Endothelial cell of umbilical vein (primary cell): ENCODE results near the gene EML1. TPM values are rescaled to one million over a fixed set of nuclear protein-coding genes. Genes with fewer than 3 reads are reported as not detected.

Experiments used
- BruUV-seq: library from RNA; stranded (reverse); fragments of 400-500 nt; replicated peaks from 2 replicates; lab custom pipeline; 2021; lab: Mats Ljungman, UMichigan
- CTCF ChIA-PET: fragments of 300-600, 350-600 bp; sonication (Branson Sonifier 250); formaldehyde crosslinking; loops from one replicate; lab custom pipeline; 2021; ENCODE audit warnings: antibody characterized with exemption, inconsistent platforms; lab: Charles Lee
- POLR2A ChIA-PET: fragments of 300-600, 350-600 bp; sonication (Branson Sonifier 250); formaldehyde crosslinking; loops from one replicate; lab custom pipeline; 2021; ENCODE audit warnings: antibody characterized with exemption, inconsistent platforms; lab: Charles Lee
- DNase-seq: peaks from one replicate; pipeline ENCODE4 v3.0.0-alpha.2; 2011; ENCODE audit warnings: low read depth, low spot score
- FAIRE-seq: peaks from 2 replicates; lab custom pipeline; 2011; peaks lifted over from hg19 to GRCh38; lab: Jason Lieb, UNC
- H2AFZ ChIP-seq: 2 replicates; pipeline ENCODE4 v1.6.0; 2012; ENCODE audit warnings: low read depth, low read length, control low read depth, inconsistent platforms
- H3K27ac ChIP-seq: 2 replicates; pipeline ENCODE4 v1.5.1; 2011; ENCODE audit warnings: low read depth, mild to moderate bottlenecking, control low read depth, low read length, moderate library complexity; ENCODE audit not compliant: insufficient read depth
- H3K27me3 ChIP-seq, 2 experiments: 2 replicates each; pipeline versions ENCODE4 v1.6.0 to v1.6.1; 2011; ENCODE audit warnings: low read length in 2 of 2, mixed read lengths in 1 of 2; ENCODE audit not compliant: control insufficient read depth in 2 of 2, insufficient read depth in 2 of 2
- H3K36me3 ChIP-seq, 2 experiments: 2 replicates in 1 of 2; 3 replicates in 1 of 2; pipeline ENCODE4 v1.5.1; 2011; ENCODE audit warnings: low read length in 2 of 2, mild to moderate bottlenecking in 1 of 2, moderate library complexity in 1 of 2; ENCODE audit not compliant: control insufficient read depth in 2 of 2, insufficient read depth in 2 of 2; ENCODE audit errors: extremely low read depth in 1 of 2
- H3K4me1 ChIP-seq: 3 replicates; pipeline ENCODE4 v1.5.1; 2011; ENCODE audit warnings: mild to moderate bottlenecking, low read length; ENCODE audit not compliant: control insufficient read depth, insufficient read depth; ENCODE audit errors: extremely low read depth
- H3K4me2 ChIP-seq: 2 replicates; pipeline ENCODE4 v1.6.1; 2011; ENCODE audit warnings: low read length, control low read depth, mixed read lengths; ENCODE audit not compliant: insufficient read depth
- H3K4me3 ChIP-seq, 3 experiments: fragments of 200-600 bp in 1 of 3; sonication (generic), shearing (Covaris generic) in 1 of 3; replicated peaks in 1 of 3; 2 replicates each; pipeline ENCODE4 v1.5.1; 2011 to 2016; ENCODE audit warnings: control low read depth in 3 of 3, low read length in 3 of 3, mild to moderate bottlenecking in 2 of 3, inconsistent platforms in 1 of 3, low read depth in 1 of 3, moderate library complexity in 1 of 3; ENCODE audit not compliant: insufficient read depth in 1 of 3
- H3K79me2 ChIP-seq: 2 replicates; pipeline ENCODE4 v1.6.0; 2012; ENCODE audit warnings: low read length, inconsistent platforms; ENCODE audit not compliant: control insufficient read depth, insufficient read depth
- H3K9ac ChIP-seq: replicated peaks from 2 replicates; pipeline ENCODE3; 2011; ENCODE audit warnings: low read length, control low read depth; ENCODE audit not compliant: insufficient read depth; ENCODE audit errors: extremely low read depth
- H3K9me1 ChIP-seq: replicated peaks from 3 replicates; pipeline ENCODE4 v1.6.0; 2011; ENCODE audit warnings: mild to moderate bottlenecking, low read length; ENCODE audit not compliant: control insufficient read depth, insufficient read depth; ENCODE audit errors: extremely low read depth
- H3K9me3 ChIP-seq: replicated peaks from 2 replicates; pipeline ENCODE4 v1.5.1; 2012; ENCODE audit warnings: low read length, inconsistent platforms; ENCODE audit not compliant: control insufficient read depth, insufficient read depth
- H4K20me1 ChIP-seq: replicated peaks from 2 replicates; pipeline ENCODE3; 2011; ENCODE audit warnings: mild to moderate bottlenecking, low read length; ENCODE audit not compliant: control insufficient read depth, insufficient read depth; ENCODE audit errors: extremely low read depth
- EZH2 ChIP-seq: IDR thresholded peaks from 2 replicates; pipeline ENCODE4 v1.6.1; 2012; ENCODE audit warnings: borderline replicate concordance, low read depth, mild to moderate bottlenecking, moderate library complexity, low read length, inconsistent platforms; ENCODE audit not compliant: severe bottlenecking
- FOS ChIP-seq: IDR thresholded peaks from 2 replicates; pipeline ENCODE4 v1.6.1; 2011; ENCODE audit warnings: mild to moderate bottlenecking, low read length, moderate library complexity, borderline replicate concordance; ENCODE audit not compliant: insufficient read depth
- GATA2 ChIP-seq: IDR thresholded peaks from 2 replicates; pipeline ENCODE4 v1.7.0; 2011; ENCODE audit warnings: low read depth, mild to moderate bottlenecking, moderate library complexity, mixed read lengths, low read length; ENCODE audit not compliant: insufficient read length, insufficient read depth
- JUN ChIP-seq: IDR thresholded peaks from 2 replicates; pipeline ENCODE4 v1.6.1; 2011; ENCODE audit warnings: borderline replicate concordance, low read depth; ENCODE audit not compliant: insufficient read length, insufficient read depth
- MYC ChIP-seq: IDR thresholded peaks from one replicate; pipeline ENCODE4 v1.6.1; 2011; ENCODE audit warnings: mild to moderate bottlenecking, low read depth, low read length
- POLR2A ChIP-seq: IDR thresholded peaks from 2 replicates; pipeline ENCODE4 v1.6.1; 2012; ENCODE audit warnings: low read depth, mild to moderate bottlenecking, control low read depth, low read length
- POLR2AphosphoS5 ChIP-seq: IDR thresholded peaks from 2 replicates; pipeline ENCODE4 v1.6.1; 2012; ENCODE audit warnings: low read depth, mild to moderate bottlenecking, control low read depth, low read length, moderate library complexity; ENCODE audit not compliant: insufficient read depth
- dilution Hi-C: fragments of 300-500 bp; cut with MboI; formaldehyde crosslinking; loops from one replicate; pipeline ENCODE4 v1.15.0; 2019; ENCODE audit warnings: low sequenced_read_pairs; ENCODE audit not compliant: extremely low pct_ligation_motif_present
- intact Hi-C: fragments of 100-400 bp; cut with micrococcal nuclease; formaldehyde crosslinking; loops from one replicate; pipeline ENCODE4 v1.10.0; 2022
- polyA plus RNA-seq, 4 experiments: library from polyadenylated mRNA; depleted of rRNA in 3 of 4; stranded (reverse) in 3 of 4; unstranded in 1 of 4; fragments of >200 nt; gene quantifications; 2 replicates each; pipeline versions ENCODE4 v1.2.1 to v1.2.3, GENCODE V29; 2011 to 2012; ENCODE audit warnings: missing spikeins in 1 of 4
- total RNA-seq: library from RNA; stranded (reverse); gene quantifications from 2 replicates; pipeline ENCODE4 v1.2.3, GENCODE V29; 2021
- TF ChIP-seq, protein P1 (sequence below): IDR thresholded peaks from 2 replicates; pipeline ENCODE4 v1.6.1; 2011; ENCODE audit not compliant: insufficient read depth, insufficient read length
- TF ChIP-seq, protein P2 (sequence below), 2 donors: IDR thresholded peaks; 1 replicate in 1 of 2; 2 replicates in 1 of 2; pipeline ENCODE4 v1.5.1; 2011; ENCODE audit warnings: low read length in 2 of 2, mild to moderate bottlenecking in 2 of 2, moderate library complexity in 2 of 2, control low read depth in 1 of 2, inconsistent platforms in 1 of 2, low read depth in 1 of 2; ENCODE audit not compliant: insufficient read depth in 1 of 2; ENCODE audit errors: extremely low read depth in 1 of 2

The EML1 gene
- total and polyA plus RNA-seq, 2 donors (not counting 3 experiments of a cell fraction or from before 2014, with no cell fraction given) = 22.9 to 33.0 TPM

GRCh38 chr14:99972748-99973466 is 179.7 kb downstream of the EML1 start:
- DNase-seq = peak; percentile 31
- Histone ChIP-seq H2AFZ (peak overlapping the region; percentile 87), H3K9me3 (no peaks in the 10 kb centered on the region), H3K27me3 (peaks cover 10 to 12% of the 10 kb centered on the region in 2 experiments), H3K9me1 (no peaks in the 10 kb centered on the region), H3K27ac (no peak overlapping the region), H3K4me1 (peaks cover 7% of the 10 kb centered on the region), H3K36me3 (no peaks in the 10 kb centered on the region), H3K4me2 (peak overlapping the region; percentile 94), H4K20me1 (no peaks in the 10 kb centered on the region), H3K79me2 (peaks cover 25% of the 10 kb centered on the region), H3K4me3 (peak overlapping the region; percentile 80 to 88 (median 87)), H3K9ac (peak overlapping the region; percentile 56)
- ChIA-PET POLR2A (no interaction called here), CTCF (interaction anchor here (1.4 to 2.4 kb wide), 2 partner anchors 11 to 135 kb away, joined by 5 to 8 read pairs; no protein-coding TSS in a partner anchor)
- FAIRE-seq = peak; percentile 48
- dilution Hi-C loops = no loop called here
- BruUV-seq = TSS peak; percentile 33
- TF ChIP-seq POLR2A (no peak), POLR2AphosphoS5 (no peak), JUN (no peak), MYC (no peak), GATA2 (no peak), EZH2 (no peak), FOS (no peak)
- TF ChIP-seq, protein P1, sequence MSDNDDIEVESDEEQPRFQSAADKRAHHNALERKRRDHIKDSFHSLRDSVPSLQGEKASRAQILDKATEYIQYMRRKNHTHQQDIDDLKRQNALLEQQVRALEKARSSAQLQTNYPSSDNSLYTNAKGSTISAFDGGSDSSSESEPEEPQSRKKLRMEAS = no peak
- TF ChIP-seq, protein P2, sequence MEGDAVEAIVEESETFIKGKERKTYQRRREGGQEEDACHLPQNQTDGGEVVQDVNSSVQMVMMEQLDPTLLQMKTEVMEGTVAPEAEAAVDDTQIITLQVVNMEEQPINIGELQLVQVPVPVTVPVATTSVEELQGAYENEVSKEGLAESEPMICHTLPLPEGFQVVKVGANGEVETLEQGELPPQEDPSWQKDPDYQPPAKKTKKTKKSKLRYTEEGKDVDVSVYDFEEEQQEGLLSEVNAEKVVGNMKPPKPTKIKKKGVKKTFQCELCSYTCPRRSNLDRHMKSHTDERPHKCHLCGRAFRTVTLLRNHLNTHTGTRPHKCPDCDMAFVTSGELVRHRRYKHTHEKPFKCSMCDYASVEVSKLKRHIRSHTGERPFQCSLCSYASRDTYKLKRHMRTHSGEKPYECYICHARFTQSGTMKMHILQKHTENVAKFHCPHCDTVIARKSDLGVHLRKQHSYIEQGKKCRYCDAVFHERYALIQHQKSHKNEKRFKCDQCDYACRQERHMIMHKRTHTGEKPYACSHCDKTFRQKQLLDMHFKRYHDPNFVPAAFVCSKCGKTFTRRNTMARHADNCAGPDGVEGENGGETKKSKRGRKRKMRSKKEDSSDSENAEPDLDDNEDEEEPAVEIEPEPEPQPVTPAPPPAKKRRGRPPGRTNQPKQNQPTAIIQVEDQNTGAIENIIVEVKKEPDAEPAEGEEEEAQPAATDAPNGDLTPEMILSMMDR (IDR thresholded peaks at IDR 0.05; ENCODE audit: extremely low read depth in 1 of 2, insufficient read depth in 1 of 2, low read depth in 1 of 2, low read length in 2 of 2) = no peak
- intact Hi-C loops = loop anchor here (1.0 to 5.0 kb wide), 3 partner anchors 9 to 264 kb away; partner anchors contain the start of gene YY1
